Hepatocyte (in vitro differentiated cells): Measurements from ENCODE around the gene DDX41.

Experiments
- EZH2 ChIP-seq: fragments of 200-600 bp; sonication (generic); IDR thresholded peaks from 2 replicates; pipeline ENCODE4 v1.6.1; 2016; ENCODE audit warnings: antibody characterized with exemption, mild to moderate bottlenecking, borderline replicate concordance
- EZH2phosphoT487 ChIP-seq: fragments of 200-600 bp; sonication (generic); IDR thresholded peaks from one replicate; pipeline ENCODE4 v1.6.1; 2018; ENCODE audit warnings: antibody characterized with exemption, mild to moderate bottlenecking, low read depth, moderate library complexity; ENCODE audit not compliant: unreplicated experiment, severe bottlenecking
- TF ChIP-seq, protein P1 (sequence below): fragments of 200-600 bp; sonication (generic); IDR thresholded peaks from 2 replicates; pipeline ENCODE4 v1.5.1; 2016; ENCODE audit warnings: antibody characterized with exemption, mild to moderate bottlenecking; ENCODE audit not compliant: poor library complexity

DNA sequence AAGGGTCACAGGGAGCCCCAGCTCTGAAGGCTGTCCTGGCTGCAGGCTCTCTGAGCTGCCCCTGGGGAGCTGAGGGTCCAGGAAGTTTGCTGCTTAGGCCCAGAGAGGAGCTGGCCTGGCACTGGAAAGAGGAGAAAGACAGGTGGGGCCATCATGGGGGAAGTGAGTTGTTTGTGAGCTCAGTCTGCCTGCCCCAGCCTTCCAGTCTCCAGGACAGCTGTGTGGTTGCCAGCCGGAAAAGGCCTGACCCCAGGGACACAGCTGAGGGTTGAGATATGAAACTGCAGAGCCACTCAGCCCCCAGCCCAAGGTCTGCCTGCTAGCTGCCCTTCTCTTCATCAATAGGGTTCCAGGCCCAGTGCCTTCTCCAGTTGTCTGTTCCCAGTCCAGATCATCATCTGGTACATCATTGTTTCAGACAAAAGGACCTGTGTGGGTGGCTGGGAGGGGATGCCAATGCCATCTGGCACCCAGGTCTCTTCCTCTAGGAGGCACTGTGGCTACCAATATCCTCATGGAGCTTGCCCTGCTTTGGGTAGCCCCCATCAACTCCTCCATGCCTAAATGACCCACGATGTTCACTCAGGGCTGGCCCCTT lies 4.3 kb upstream of the DDX41 start:
- TF ChIP-seq, protein P1, sequence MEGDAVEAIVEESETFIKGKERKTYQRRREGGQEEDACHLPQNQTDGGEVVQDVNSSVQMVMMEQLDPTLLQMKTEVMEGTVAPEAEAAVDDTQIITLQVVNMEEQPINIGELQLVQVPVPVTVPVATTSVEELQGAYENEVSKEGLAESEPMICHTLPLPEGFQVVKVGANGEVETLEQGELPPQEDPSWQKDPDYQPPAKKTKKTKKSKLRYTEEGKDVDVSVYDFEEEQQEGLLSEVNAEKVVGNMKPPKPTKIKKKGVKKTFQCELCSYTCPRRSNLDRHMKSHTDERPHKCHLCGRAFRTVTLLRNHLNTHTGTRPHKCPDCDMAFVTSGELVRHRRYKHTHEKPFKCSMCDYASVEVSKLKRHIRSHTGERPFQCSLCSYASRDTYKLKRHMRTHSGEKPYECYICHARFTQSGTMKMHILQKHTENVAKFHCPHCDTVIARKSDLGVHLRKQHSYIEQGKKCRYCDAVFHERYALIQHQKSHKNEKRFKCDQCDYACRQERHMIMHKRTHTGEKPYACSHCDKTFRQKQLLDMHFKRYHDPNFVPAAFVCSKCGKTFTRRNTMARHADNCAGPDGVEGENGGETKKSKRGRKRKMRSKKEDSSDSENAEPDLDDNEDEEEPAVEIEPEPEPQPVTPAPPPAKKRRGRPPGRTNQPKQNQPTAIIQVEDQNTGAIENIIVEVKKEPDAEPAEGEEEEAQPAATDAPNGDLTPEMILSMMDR, result no peak
- no peak for TF ChIP-seq EZH2
- TF ChIP-seq EZH2phosphoT487, result no peak
